NCI-H2196 (cell line): ENCODE data around the gene ST6GALNAC3.
"Not testable (repeated sequence)": the region's sequence is repeated elsewhere in the genome, so short reads cannot be mapped to it uniquely, and the experiment has no call there.

ENCODE experiments used
- DNase-seq: peaks from one replicate; lab custom pipeline; 2025; ENCODE audit not compliant: unreplicated experiment; lab: John Stamatoyannopoulos, UW

ST6GALNAC3 gene

GRCh38 chr1:76317299-76317900, 242.9 kb downstream of the ST6GALNAC3 start:
- DNase-seq = no peak

GRCh38 chr1:76330991-76331603, 256.6 kb downstream of the ST6GALNAC3 start:
- DNase-seq = peak; percentile 20

GRCh38 chr1:76335882-76336281, 261.3 kb downstream of the ST6GALNAC3 start:
- no peak for DNase-seq

- DNase-seq = no peak
Measured at GRCh38 chr1:76336931-76337371, 262.4 kb downstream of the ST6GALNAC3 start.

GRCh38 chr1:76337542-76338219, 263.1 kb downstream of the ST6GALNAC3 start:
- DNase-seq = no peak

GRCh38 chr1:76340056-76340455, 265.5 kb downstream of the ST6GALNAC3 start:
- DNase-seq = no peak

GRCh38 chr1:76341816-76342215, 267.3 kb downstream of the ST6GALNAC3 start:
- not testable (repeated sequence) for DNase-seq

- DNase-seq = no peak
Measured at GRCh38 chr1:76343356-76343755, 268.8 kb downstream of the ST6GALNAC3 start.

- DNase-seq = no peak
Measured at GRCh38 chr1:76351655-76352054, 277.1 kb downstream of the ST6GALNAC3 start.

- DNase-seq = no peak
Measured at GRCh38 chr1:76352741-76353435, 278.3 kb downstream of the ST6GALNAC3 start.

- DNase-seq = no peak
Measured at GRCh38 chr1:76354236-76354635, 279.7 kb downstream of the ST6GALNAC3 start.

- no peak for DNase-seq
Measured at GRCh38 chr1:76366726-76367125, 292.2 kb downstream of the ST6GALNAC3 start.

- DNase-seq = no peak
Measured at GRCh38 chr1:76371941-76372340, 297.4 kb downstream of the ST6GALNAC3 start.

- no peak for DNase-seq
Measured at GRCh38 chr1:76374086-76374485, 299.5 kb downstream of the ST6GALNAC3 start.

- no peak for DNase-seq
Measured at GRCh38 chr1:76377247-76377646, 302.7 kb downstream of the ST6GALNAC3 start.

- DNase-seq = no peak
Measured at GRCh38 chr1:76379506-76379905, 305.0 kb downstream of the ST6GALNAC3 start.

- DNase-seq = no peak
Measured at GRCh38 chr1:76381450-76382097, 307.0 kb downstream of the ST6GALNAC3 start.

GRCh38 chr1:76388261-76388660, 313.7 kb downstream of the ST6GALNAC3 start:
- DNase-seq = no peak

- no peak for DNase-seq
Measured at GRCh38 chr1:76390456-76390855, 315.9 kb downstream of the ST6GALNAC3 start.

GRCh38 chr1:76395059-76395458, 320.5 kb downstream of the ST6GALNAC3 start:
- no peak for DNase-seq

GRCh38 chr1:76402128-76402527, 327.6 kb downstream of the ST6GALNAC3 start:
- DNase-seq = no peak
